HG03139 (cell line): ENCODE results near the gene DBN1.
A peak's percentile ranks its signal among the peaks of the same experiment; 100 is the strongest.

ENCODE experiments used
- ATAC-seq: cut with Tn5 transposase; IDR thresholded peaks from one replicate; pipeline ENCODE4 v1.9.1; 2021; ENCODE audit not compliant: unreplicated experiment

Gene DBN1

GRCh38 chr5:177505075-177505474 lies 31.6 kb upstream of the DBN1 start:
- no peak for ATAC-seq

- ATAC-seq: no peak
Observed at GRCh38 chr5:177504086-177505056, 30.9 kb upstream of the DBN1 start.

- ATAC-seq: no peak
Observed at GRCh38 chr5:177503351-177504085, 30.1 kb upstream of the DBN1 start.

- no peak for ATAC-seq
Observed at GRCh38 chr5:177502886-177503285, 29.5 kb upstream of the DBN1 start.

GRCh38 chr5:177501874-177502678 lies 28.6 kb upstream of the DBN1 start:
- no peak for ATAC-seq

- no peak for ATAC-seq
Observed at GRCh38 chr5:177500685-177501522, 27.5 kb upstream of the DBN1 start.

GRCh38 chr5:177499842-177500241 lies 26.4 kb upstream of the DBN1 start:
- ATAC-seq: no peak

GRCh38 chr5:177498013-177498787 lies 24.8 kb upstream of the DBN1 start:
- peak; percentile 8 for ATAC-seq

GRCh38 chr5:177497292-177498012 lies 24.0 kb upstream of the DBN1 start, which contains the start of gene PDLIM7:
Gene PDLIM7, minus strand, starts transcription at chr5:177497604. Its CDS starts 1,092 bp downstream, at chr5:177496512.
- peak; percentile 68 for ATAC-seq

- no peak for ATAC-seq
Observed at GRCh38 chr5:177496727-177497291, 23.4 kb upstream of the DBN1 start.

- no peak for ATAC-seq
Observed at GRCh38 chr5:177496070-177496726, 22.8 kb upstream of the DBN1 start.

GRCh38 chr5:177495243-177496060 lies 22.0 kb upstream of the DBN1 start:
- no peak for ATAC-seq

- no peak for ATAC-seq
Observed at GRCh38 chr5:177494346-177495195, 21.1 kb upstream of the DBN1 start.

- ATAC-seq: no peak
Observed at GRCh38 chr5:177493795-177494345, 20.4 kb upstream of the DBN1 start.

- ATAC-seq: no peak
Observed at GRCh38 chr5:177492841-177493240, 19.4 kb upstream of the DBN1 start.
